ENCODE data around the gene TRAF3.

TRAF3 gene

GRCh38 chr14:102757646-102758045 is 19.6 kb upstream of the TRAF3 start:
- Histone ChIP-seq H2AFZ (ENCODE audit: low read depth) (no peak overlapping the region), H3K79me2 (ENCODE audit: insufficient read depth, low read depth) (no peaks in the 10 kb centered on the region), H3K27ac (no peak overlapping the region), H3K27me3 (ENCODE audit: insufficient read depth, low read depth) (no peaks in the 10 kb centered on the region), H3K4me2 (no peak overlapping the region), H3K9ac (no peak overlapping the region), H4K20me1 (ENCODE audit: insufficient read depth) (no peaks in the 10 kb centered on the region), H3K36me3 (ENCODE audit: insufficient read depth) (no peaks in the 10 kb centered on the region), H3K4me3 (IDR thresholded peaks at IDR 0.05; ENCODE audit: insufficient read depth, low read depth, low read length) (no peak overlapping the region), H3K4me1 (ENCODE audit: low read depth, poor library complexity, severe bottlenecking) (no peaks in the 10 kb centered on the region)
- TF ChIP-seq, protein P1, sequence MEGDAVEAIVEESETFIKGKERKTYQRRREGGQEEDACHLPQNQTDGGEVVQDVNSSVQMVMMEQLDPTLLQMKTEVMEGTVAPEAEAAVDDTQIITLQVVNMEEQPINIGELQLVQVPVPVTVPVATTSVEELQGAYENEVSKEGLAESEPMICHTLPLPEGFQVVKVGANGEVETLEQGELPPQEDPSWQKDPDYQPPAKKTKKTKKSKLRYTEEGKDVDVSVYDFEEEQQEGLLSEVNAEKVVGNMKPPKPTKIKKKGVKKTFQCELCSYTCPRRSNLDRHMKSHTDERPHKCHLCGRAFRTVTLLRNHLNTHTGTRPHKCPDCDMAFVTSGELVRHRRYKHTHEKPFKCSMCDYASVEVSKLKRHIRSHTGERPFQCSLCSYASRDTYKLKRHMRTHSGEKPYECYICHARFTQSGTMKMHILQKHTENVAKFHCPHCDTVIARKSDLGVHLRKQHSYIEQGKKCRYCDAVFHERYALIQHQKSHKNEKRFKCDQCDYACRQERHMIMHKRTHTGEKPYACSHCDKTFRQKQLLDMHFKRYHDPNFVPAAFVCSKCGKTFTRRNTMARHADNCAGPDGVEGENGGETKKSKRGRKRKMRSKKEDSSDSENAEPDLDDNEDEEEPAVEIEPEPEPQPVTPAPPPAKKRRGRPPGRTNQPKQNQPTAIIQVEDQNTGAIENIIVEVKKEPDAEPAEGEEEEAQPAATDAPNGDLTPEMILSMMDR (conservative IDR thresholded peaks at IDR 0.05; ENCODE audit: low read depth, low read length), result no peak

DNA sequence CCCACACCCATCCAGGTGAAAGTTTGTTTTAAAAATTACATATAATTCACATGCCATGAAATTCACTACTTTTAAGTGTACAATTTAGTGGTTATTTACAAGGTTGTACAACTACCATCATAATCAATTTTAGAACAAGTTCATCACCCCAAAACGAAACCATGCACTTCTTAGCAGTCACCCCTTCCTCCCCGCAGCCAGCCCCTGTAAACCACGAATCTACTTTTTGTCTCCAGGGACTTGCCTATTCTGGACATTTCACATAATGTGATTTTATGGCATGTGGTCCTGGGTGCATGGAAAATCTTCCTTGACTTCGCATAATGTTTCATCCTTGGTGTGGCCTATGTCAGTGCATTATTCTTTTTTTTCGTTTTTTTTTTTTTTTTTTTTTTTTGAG is 19.2 kb upstream of the TRAF3 start:
- H3K36me3 ChIP-seq (ENCODE audit: insufficient read depth), result no peaks in the 10 kb centered on the region
- H3K4me2 ChIP-seq, result no peak overlapping the region
- no peak overlapping the region for H3K27ac ChIP-seq
- H2AFZ ChIP-seq (ENCODE audit: low read depth), result no peak overlapping the region
- TF ChIP-seq, protein P1 (conservative IDR thresholded peaks at IDR 0.05; ENCODE audit: low read depth, low read length), result no peak
- H3K27me3 ChIP-seq (ENCODE audit: insufficient read depth, low read depth), result no peaks in the 10 kb centered on the region
- no peaks in the 10 kb centered on the region for H4K20me1 ChIP-seq (ENCODE audit: insufficient read depth)
- H3K4me3 ChIP-seq (IDR thresholded peaks at IDR 0.05; ENCODE audit: insufficient read depth, low read depth, low read length), result no peak overlapping the region
- no peaks in the 10 kb centered on the region for H3K79me2 ChIP-seq (ENCODE audit: insufficient read depth, low read depth)
- H3K4me1 ChIP-seq (ENCODE audit: low read depth, poor library complexity, severe bottlenecking), result no peaks in the 10 kb centered on the region
- H3K9ac ChIP-seq, result no peak overlapping the region

- Histone ChIP-seq H3K27me3 (ENCODE audit: insufficient read depth, low read depth) (no peaks in the 10 kb centered on the region), H3K9ac (no peak overlapping the region), H3K4me1 (ENCODE audit: low read depth, poor library complexity, severe bottlenecking) (no peaks in the 10 kb centered on the region), H3K27ac (no peak overlapping the region), H3K36me3 (ENCODE audit: insufficient read depth) (no peaks in the 10 kb centered on the region), H3K79me2 (ENCODE audit: insufficient read depth, low read depth) (no peaks in the 10 kb centered on the region), H3K4me3 (IDR thresholded peaks at IDR 0.05; ENCODE audit: insufficient read depth, low read depth, low read length) (no peak overlapping the region), H4K20me1 (ENCODE audit: insufficient read depth) (no peaks in the 10 kb centered on the region), H3K4me2 (no peak overlapping the region), H2AFZ (ENCODE audit: low read depth) (no peak overlapping the region)
- TF ChIP-seq, protein P1 (conservative IDR thresholded peaks at IDR 0.05; ENCODE audit: low read depth, low read length), result no peak
Observed at GRCh38 chr14:102759456-102760187, 17.6 kb upstream of the TRAF3 start.

GRCh38 chr14:102760496-102761193 is 16.6 kb upstream of the TRAF3 start:
- Histone ChIP-seq H3K27ac (no peak overlapping the region), H3K4me1 (ENCODE audit: low read depth, poor library complexity, severe bottlenecking) (no peaks in the 10 kb centered on the region), H3K27me3 (ENCODE audit: insufficient read depth, low read depth) (no peaks in the 10 kb centered on the region), H3K4me3 (IDR thresholded peaks at IDR 0.05; ENCODE audit: insufficient read depth, low read depth, low read length) (no peak overlapping the region), H3K4me2 (no peak overlapping the region), H3K36me3 (ENCODE audit: insufficient read depth) (no peaks in the 10 kb centered on the region), H3K9ac (no peak overlapping the region), H2AFZ (ENCODE audit: low read depth) (no peak overlapping the region), H4K20me1 (ENCODE audit: insufficient read depth) (no peaks in the 10 kb centered on the region), H3K79me2 (ENCODE audit: insufficient read depth, low read depth) (no peaks in the 10 kb centered on the region)
- TF ChIP-seq, protein P1 (conservative IDR thresholded peaks at IDR 0.05; ENCODE audit: low read depth, low read length), result no peak
